Parathyroid adenoma (tissue), 2 donors: Measurements from ENCODE around the gene ZSWIM7.

Experiments used
- H2AFZ ChIP-seq: fragments of 300-600 bp; sonication (generic); one replicate; pipeline ENCODE4 v1.7.0; 2017; ENCODE audit warnings: antibody characterized with exemption, mild to moderate bottlenecking
- H3K27ac ChIP-seq: fragments of 300-600 bp; sonication (generic); one replicate; pipeline ENCODE4 v1.7.0; 2017
- H3K27me3 ChIP-seq: fragments of 300-600 bp; sonication (generic); one replicate; pipeline ENCODE4 v1.7.0; 2017; ENCODE audit warnings: low read length; ENCODE audit not compliant: control insufficient read depth, insufficient read depth
- H3K36me3 ChIP-seq: fragments of 300-600 bp; sonication (generic); one replicate; pipeline ENCODE4 v1.7.0; 2017; ENCODE audit warnings: low read length; ENCODE audit not compliant: control insufficient read depth, insufficient read depth
- H3K4me1 ChIP-seq: fragments of 300-600 bp; sonication (generic); one replicate; pipeline ENCODE4 v1.7.0; 2017; ENCODE audit warnings: control low read depth
- H3K4me2 ChIP-seq: fragments of 300-600 bp; sonication (generic); one replicate; pipeline ENCODE4 v1.7.0; 2017; ENCODE audit warnings: low read length
- H3K4me3 ChIP-seq: fragments of 300-600 bp; sonication (generic); one replicate; pipeline ENCODE4 v1.7.0; 2017; ENCODE audit warnings: low read depth, low read length
- H3K79me2 ChIP-seq: fragments of 300-600 bp; sonication (generic); one replicate; pipeline ENCODE4 v1.7.0; 2017; ENCODE audit warnings: control low read depth
- H3K9ac ChIP-seq: fragments of 300-600 bp; sonication (generic); one replicate; pipeline ENCODE4 v1.7.0; 2017; ENCODE audit warnings: mild to moderate bottlenecking
- H3K9me3 ChIP-seq: fragments of 300-600 bp; sonication (generic); one replicate; pipeline ENCODE4 v1.7.0; 2017; ENCODE audit warnings: low read length; ENCODE audit not compliant: control insufficient read depth
- CTCF ChIP-seq: fragments of 300-600 bp; sonication (generic); IDR thresholded peaks from one replicate; pipeline ENCODE4 v1.7.0; 2017; ENCODE audit warnings: antibody characterized with exemption, mild to moderate bottlenecking
- donor health status: primary hyperparathyroidism.

ZSWIM7 gene

GRCh38 chr17:16001226-16001897 lies 1.9 kb upstream of the ZSWIM7 start:
- no peaks in the 10 kb centered on the region for H3K9me3 ChIP-seq
- H3K9ac ChIP-seq = no peak overlapping the region
- peaks cover 20% of the 10 kb centered on the region for H3K79me2 ChIP-seq
- H3K4me2 ChIP-seq = peak overlapping the region; percentile 96
- no peaks in the 10 kb centered on the region for H3K27me3 ChIP-seq
- no peaks in the 10 kb centered on the region for H3K4me1 ChIP-seq
- H3K36me3 ChIP-seq = no peaks in the 10 kb centered on the region
- H3K27ac ChIP-seq = no peak overlapping the region
- TF ChIP-seq CTCF = no peak
- peak overlapping the region; percentile 82 for H3K4me3 ChIP-seq
- no peak overlapping the region for H2AFZ ChIP-seq

GRCh38 chr17:15999974-16000827 lies 697 bp upstream of the ZSWIM7 start:
- Histone ChIP-seq H3K27ac (peak overlapping the region; percentile 73), H3K36me3 (no peaks in the 10 kb centered on the region), H2AFZ (peak overlapping the region; percentile 81), H3K4me2 (peak overlapping the region; percentile 96), H3K27me3 (no peaks in the 10 kb centered on the region), H3K9me3 (no peaks in the 10 kb centered on the region), H3K4me1 (no peaks in the 10 kb centered on the region), H3K9ac (peak overlapping the region; percentile 79), H3K79me2 (peaks cover 20% of the 10 kb centered on the region), H3K4me3 (peak overlapping the region; percentile 82)
- no peak for TF ChIP-seq CTCF

GRCh38 chr17:15998031-15998562 lies 1.4 kb downstream of the ZSWIM7 start:
- Histone ChIP-seq H3K27me3 (no peaks in the 10 kb centered on the region), H2AFZ (no peak overlapping the region), H3K9ac (no peak overlapping the region), H3K36me3 (no peaks in the 10 kb centered on the region), H3K4me1 (no peaks in the 10 kb centered on the region), H3K79me2 (peaks cover 17% of the 10 kb centered on the region), H3K9me3 (no peaks in the 10 kb centered on the region), H3K4me2 (no peak overlapping the region), H3K27ac (no peak overlapping the region), H3K4me3 (no peak overlapping the region)
- no peak for TF ChIP-seq CTCF

GRCh38 chr17:15996322-15996721 lies 3.2 kb downstream of the ZSWIM7 start:
- H3K4me1 ChIP-seq = no peaks in the 10 kb centered on the region
- no peaks in the 10 kb centered on the region for H3K27me3 ChIP-seq
- H3K79me2 ChIP-seq = peaks cover 9% of the 10 kb centered on the region
- H3K9ac ChIP-seq = no peak overlapping the region
- no peak for TF ChIP-seq CTCF
- H2AFZ ChIP-seq = no peak overlapping the region
- no peak overlapping the region for H3K27ac ChIP-seq
- no peak overlapping the region for H3K4me2 ChIP-seq
- H3K9me3 ChIP-seq = no peaks in the 10 kb centered on the region
- no peak overlapping the region for H3K4me3 ChIP-seq
- no peaks in the 10 kb centered on the region for H3K36me3 ChIP-seq
